ENCODE results near the gene CD40LG.
A peak's percentile ranks its signal among the peaks of the same experiment; 100 is the strongest.

CD40LG gene

DNA sequence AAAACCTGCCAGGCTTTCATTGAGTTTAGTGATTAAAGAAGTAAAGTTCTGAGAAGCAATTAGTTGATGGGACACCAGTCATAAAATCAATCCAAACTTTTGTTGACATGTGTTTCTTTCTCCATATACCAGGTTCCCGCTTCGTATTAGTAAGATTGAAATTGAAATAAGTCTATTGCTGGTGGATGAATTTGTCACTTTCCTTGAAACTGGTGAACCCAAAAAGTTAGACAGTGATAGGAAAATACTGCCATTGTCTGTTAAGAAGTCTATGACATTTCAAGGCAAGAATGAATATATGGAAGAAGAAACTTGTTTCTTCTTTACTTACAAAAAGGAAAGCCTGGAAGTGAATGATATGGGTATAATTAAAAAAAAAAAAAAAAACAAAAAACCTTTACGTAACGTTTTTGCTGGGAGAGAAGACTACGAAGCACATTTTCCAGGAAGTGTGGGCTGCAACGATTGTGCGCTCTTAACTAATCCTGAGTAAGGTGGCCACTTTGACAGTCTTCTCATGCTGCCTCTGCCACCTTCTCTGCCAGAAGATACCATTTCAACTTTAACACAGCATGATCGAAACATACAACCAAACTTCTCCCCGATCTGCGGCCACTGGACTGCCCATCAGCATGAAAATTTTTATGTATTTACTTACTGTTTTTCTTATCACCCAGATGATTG, at the start of gene CD40LG:
Gene CD40LG, plus strand, starts transcription at position 482 of the 684 bp plus-strand sequence. Its CDS starts 91 bp downstream, at position 573.
- DNase-seq (ENCODE audit: low read depth), result no peak

DNA sequence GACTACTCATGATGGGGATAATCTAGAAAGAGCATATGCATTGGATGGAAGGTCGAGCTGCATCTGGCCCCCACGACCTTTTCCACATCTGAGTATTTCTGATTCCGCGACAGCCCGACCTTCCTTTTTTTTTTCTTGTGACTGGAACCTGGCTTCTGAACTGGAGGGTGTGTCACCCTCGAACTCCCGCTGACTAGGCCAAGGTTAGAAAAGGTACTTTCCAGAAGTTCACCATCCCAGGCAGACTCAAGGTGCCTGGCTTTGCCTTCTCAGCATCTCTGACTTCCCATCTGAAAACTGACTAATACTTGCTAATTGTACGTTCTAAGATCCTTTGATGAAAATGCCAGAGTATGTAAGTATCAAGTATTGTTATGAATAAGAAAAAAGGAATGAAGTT, 49.3 kb upstream of the CD40LG start:
- no peak for DNase-seq (ENCODE audit: low read depth)

DNA sequence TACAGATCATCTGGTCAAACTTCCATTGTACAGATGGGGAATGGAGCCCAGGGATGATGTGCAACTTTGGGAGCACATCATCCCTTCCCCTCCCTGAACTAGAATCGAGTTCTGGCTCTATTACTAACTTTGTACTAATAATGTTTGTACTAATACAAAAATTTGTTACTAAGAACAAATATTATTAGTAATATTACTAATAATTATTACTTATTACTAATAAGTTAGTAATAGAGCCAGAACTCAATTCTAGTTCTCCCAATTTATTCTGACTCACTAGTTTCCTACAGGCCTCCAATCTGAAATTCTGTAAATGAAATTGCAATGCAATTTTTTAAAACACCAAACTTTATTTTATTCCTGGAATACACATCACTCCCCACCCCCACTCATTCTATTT, 47.9 kb upstream of the CD40LG start:
- DNase-seq (ENCODE audit: low read depth), result no peak

DNA sequence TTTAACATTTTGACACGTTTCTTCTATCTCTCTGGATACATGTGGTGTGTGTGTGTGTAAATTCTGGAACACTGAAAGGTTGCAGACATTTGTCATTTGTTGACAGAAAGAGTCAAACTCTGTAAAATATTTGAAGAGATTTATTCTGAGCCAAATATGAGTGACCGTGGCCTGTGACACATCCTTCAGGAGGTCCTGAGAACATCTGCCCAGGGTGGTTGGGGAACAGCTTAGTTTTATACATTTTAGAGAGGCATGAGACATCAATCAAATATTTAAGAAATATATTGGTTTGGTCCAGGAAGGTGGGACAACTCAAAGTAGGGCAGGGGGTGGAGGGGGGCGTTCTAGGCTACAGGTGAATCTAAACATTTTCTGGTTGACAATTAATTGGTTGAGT, 40.7 kb upstream of the CD40LG start:
- no peak for DNase-seq (ENCODE audit: low read depth)

DNA sequence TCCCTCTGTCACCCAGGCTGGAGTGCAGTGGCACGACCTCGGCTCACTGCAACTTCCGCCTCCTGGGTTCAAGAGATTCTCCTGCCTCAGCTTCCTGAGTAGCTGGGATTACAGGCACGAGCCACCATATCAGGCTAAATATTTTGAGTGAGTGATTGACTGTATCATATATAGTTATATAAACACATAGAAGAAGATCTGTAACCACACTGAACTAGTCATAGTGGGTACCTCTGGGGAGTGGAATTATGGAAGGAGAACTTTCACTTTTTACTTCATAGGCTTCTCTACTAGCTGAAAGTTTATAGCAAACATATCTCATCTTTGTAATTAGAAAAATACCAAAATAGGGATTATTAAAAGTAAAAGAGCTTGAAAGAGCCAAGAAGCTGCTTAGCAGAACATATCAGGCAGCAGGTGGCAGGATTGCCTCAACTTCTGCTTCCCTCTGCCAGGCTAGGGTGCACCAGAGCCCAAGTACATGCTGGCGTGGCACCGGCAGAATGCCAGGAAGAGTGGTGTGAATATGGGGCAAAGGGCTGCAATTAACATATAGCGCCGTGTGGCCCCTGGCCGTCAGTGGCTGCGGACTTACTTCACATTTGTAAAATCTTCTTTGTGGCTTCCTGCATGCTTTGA, 39.5 kb upstream of the CD40LG start:
- peak; percentile 9 for DNase-seq (ENCODE audit: low read depth)

DNA sequence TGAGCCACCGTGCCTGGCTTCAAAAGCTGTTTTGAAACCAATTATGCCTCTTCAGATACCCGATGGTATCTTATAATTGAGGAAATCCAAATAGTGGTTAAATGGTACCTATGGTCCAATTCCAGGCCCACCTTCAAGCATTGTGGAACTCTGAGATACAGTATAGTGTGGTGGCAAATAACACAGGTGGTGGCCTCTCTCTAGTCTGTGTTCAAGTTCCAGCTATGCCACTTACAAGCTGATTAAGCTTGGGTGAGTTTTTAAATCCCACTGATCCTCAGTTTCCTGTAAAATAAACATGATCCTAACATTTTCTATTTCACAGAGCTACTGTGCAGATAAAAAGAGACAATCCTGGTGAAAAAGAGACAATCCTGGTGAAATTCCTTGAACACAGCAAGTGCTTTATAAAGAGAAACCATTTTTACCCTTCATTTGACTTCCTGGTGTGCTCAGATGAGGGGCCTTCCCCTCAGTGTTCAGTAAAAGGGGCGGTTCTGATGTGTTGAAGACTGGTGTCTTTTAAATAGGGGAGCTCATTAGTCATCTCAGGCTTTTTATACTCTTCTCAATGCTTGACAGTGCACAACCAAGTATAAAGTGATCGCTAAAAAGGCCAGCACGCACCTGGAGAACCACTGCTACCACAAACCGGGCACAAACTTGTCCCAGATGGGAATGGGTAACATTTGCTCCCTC, 30.8 kb upstream of the CD40LG start:
- no peak for DNase-seq (ENCODE audit: low read depth)

DNA sequence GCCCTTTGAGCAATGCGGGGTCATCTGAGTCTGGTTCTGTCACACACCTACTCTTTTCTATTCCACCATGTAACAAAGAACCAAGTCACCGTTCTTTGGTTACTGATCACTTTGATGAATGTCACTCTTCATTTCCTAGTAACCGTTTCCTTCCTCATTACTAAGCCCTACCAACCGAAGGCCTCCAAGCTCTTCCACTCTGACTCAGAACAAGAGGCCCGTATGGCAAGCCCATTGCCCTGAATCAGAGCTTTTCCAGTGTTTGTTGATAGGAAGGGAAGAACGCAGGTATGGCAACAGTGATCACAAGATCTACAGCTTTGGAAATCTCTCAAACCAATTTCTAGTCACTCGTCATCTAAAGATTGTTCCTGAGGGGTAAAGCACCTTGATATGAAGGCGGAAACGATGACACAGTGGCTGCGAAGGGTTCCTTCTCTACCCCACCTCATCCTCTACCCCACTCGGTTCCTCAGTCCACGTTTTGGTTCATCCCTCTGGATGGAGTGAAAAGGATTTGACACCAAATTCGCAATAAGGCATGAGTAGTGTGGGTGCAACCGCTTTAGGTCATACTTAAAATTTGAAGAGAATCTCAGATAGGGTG, 28.0 kb upstream of the CD40LG start:
- DNase-seq (ENCODE audit: low read depth), result no peak

DNA sequence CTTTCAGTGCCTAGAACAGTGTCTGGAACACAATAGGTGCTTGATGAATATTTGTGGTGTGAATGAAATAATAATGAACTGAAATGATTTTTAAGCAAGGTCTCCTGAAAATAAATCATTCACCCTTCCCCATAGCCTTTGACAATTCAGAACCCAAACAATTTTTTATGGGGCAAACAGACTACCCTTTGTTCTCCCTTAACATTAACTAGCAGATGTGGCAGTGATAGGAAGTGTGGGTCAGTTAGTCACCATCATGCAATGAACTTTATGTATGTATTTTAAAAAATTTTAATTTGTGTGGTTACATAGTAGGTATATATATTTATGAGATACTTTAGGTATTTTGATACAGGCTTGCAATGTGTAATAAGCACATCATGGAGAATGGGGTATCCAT, 27.2 kb upstream of the CD40LG start:
- no peak for DNase-seq (ENCODE audit: low read depth)

DNA sequence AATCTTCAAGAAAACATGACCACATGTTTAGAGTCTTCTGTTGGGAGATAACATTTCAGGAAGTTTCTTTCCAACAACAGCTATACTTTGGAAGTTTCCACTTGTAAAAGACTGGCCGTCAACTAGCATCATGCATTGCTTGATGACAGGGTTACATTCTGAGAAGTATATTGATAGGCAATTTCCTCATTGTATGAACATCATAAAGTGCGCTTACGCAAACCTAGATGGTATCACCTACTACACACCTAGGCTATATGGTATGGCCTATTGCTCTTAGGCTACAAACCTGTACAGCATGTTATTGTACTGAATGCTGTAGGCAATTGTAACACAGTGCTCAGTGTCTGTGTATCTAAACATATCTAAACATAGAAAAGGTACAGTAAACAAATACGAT, 25.4 kb upstream of the CD40LG start:
- DNase-seq (ENCODE audit: low read depth), result no peak

DNA sequence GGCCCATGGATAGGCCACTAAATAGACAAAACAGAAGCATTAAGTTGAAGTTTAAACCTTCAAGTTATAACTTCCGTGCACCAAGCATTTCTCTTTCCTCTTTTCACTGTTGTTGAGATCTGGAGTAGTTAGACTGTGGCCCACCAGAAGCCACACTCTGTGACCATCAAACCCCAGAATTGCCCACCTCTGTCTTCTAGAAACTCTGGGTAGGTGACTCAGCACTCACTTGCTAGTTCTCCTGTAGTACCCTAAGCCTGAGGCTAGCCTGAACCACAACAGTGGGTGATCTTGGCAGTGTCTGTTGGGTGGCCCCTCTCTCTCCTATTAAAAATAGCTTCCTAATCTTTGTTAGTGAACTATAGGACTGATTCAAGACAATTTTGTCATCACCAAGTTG, 24.6 kb upstream of the CD40LG start:
- DNase-seq (ENCODE audit: low read depth), result no peak

DNA sequence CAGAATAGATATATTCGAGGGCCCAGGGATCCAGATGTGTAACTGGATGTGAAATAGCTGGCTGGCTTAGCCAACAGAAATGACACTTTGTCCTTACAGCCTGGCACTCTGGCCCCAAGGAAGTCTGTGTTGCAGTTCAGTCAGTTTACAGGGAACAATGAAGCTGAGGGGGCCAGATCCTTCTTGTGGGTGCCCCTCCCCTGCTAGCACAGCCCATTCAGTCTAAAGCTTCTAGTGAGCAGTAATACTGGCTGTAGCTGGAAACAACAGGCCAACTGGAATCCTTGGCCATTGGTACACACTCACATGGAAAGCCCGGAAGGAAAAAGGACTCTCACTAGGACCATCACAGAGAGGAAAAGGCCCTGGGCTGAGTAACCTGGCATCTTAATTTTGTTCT, 22.7 kb upstream of the CD40LG start:
- no peak for DNase-seq (ENCODE audit: low read depth)

DNA sequence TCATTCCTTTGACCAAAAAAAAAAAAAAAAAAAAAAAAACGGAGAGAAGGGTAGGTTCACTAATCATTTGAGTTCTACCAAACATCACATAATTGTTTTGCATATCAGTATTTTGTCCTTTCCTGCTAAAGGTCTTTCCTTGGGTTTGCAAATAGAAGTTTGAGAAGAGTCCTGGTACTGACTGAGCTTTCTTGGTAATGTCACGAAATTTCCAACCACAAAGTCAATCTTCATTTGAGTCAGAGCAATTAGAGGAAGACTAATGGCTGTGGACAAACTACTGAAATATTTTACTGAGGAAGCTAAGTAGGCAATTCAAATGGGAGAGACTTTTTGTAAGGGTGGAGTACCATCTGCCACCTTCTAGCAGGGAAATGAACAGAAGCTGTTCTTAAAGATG, 21.7 kb upstream of the CD40LG start:
- no peak for DNase-seq (ENCODE audit: low read depth)

DNA sequence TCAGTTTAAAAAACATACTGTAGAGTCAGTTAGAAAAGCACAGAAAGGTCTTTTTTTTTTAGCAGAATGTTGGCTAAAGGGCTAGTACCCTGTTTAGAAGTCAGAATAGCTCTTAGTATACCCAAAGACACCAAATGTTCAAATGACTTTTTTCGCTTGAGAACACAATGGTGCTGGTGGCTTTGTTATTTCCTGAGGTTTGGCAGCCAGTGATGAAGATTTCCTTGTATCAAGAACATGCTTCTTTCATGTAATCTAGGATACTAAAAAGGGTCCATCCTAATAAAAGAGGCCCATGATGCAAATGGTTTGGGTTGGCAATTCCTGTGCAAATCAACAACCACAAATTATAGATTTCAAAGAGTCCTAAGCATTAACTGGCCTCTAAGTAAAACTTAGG, 21.1 kb upstream of the CD40LG start:
- DNase-seq (ENCODE audit: low read depth), result no peak

DNA sequence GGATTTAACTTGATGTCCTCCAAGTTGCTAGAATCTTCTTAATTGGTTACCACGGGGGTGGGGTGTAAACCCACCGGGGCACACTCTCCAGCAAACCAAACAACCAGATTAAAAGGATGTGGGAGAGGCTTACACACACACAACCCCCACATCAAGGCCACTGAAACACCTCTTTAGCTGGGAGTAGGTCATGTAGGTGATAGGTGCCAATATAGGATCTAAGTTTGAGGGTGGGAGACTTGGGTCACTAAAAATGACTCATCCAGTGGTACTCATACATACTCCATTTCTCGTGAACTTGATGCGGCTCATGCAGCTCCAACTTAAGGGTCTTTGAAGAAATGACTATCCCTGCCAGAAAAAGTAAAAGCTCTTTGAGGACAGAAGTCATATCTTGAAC, 20.5 kb upstream of the CD40LG start:
- DNase-seq (ENCODE audit: low read depth), result no peak

DNA sequence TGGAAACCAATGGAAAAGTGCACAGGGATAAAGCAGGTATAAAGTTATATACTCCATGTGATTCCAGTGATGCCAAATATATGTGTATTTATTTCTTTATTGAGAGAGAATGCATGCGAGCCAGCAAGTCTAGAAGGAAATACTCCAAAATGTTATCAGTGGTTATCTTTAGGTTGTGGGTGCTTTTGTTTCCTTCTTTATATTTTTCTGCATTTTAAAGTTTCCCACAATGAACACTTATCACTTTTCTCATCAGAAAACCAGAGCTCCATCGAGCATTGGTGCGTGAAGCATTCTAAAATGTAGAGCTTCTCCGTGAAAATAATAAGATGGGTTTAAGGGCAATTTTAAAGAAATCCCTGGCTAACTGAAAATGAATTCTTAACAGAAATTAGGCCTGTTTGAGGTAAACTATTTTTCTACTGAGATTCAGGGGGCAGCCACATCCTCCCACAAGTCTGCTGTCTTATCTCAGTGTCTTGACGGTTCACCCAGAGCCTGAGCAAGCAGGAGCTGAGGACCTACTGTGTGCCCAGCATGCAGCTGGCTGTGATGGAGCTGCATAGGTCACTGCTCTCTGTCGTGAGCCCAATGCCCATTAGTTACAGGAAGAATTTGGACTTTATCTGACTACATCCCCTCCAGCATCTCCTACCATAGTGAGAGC, 18.7 kb upstream of the CD40LG start:
- DNase-seq (ENCODE audit: low read depth), result no peak

DNA sequence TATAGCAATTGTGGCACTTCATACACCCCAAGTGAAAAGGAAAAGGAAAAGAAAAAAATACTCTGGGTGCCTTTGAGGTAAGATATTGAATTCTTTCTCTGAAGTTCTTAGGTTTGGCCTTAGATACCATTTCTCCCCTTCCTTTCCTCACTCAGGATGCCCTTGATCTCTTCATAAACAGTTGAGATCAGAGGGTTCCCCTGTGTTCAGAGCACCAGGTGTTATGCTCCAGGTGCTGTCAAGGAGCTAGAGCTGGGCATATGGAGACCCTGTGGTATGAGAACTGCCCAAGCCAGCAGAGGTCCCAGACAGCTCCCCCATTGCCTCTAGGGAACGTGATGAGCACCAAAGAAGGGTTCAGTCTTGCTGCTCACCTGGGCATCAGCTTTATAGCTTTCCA, 17.1 kb upstream of the CD40LG start:
- no peak for DNase-seq (ENCODE audit: low read depth)

DNA sequence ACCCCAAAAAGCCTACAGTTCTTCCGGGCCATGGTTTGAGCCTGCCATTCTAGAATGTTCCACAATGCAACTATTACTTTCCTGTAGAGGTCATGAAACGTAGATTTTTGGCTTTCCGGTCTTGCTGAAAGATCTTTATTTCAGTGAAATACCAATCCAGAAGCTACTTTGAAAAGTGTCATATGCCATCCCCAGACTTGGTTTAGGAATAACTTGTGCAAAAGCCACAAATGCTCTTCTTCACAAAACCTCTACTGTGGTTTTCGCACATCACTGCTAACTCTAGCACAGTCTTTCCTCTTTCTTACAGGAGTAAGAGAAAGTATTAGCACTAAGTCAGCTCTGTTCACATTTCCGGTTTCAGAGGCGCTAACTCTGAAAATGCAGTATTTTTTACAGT, 12.7 kb upstream of the CD40LG start:
- DNase-seq (ENCODE audit: low read depth), result no peak

DNA sequence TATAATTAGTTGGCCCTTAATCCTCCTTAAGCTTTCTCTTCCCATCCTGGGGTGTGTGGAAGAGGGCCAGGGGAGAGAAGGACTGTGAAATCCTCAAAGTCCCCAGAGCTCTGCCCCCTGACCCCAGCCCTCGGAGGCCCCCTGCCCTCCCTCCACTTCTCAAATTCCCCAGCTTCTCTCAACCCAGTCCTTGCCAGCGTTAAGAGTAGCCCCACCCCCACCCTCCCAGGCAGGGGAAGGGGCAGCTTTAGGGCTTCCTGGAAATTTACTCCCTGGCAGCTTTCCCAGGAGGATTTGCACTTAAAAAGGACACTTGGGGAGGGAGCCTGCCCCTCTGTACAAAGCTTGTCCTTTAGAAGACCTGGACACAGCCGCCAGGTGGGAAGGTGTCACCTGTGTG, 11.8 kb upstream of the CD40LG start:
- no peak for DNase-seq (ENCODE audit: low read depth)

DNA sequence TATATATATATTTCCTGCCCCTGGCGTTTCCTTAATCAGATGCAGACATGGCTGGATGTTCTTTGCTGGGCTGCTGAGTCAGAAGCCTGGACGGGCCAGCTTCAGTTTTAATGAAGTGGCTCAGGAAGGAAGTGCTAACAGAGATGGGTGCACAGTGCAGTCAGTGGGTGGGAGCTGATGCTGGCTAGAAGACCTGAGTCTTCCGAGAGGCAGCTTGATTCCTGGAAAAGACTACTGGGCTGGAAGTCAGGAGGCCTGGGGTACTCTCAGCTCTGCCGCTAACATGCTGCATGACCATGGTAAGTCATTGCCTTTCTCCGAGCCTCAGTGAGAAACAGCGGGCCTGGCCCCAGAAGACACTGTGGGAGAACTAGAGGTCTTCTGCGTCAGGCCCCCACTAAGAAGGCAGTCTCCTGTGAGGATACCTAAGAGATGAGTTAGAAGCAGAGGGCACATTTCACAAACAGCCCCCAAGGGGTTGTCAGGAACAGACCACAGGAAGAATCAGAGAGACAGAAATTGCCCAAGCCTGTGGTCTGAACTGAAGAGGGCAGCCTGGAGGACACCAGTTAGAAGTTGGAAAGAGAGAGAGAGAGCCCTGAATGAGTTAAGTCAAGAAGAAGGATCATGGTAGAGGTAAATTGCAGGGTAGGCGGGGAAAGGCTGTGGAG, 8.3 kb upstream of the CD40LG start:
- DNase-seq (ENCODE audit: low read depth), result no peak

DNA sequence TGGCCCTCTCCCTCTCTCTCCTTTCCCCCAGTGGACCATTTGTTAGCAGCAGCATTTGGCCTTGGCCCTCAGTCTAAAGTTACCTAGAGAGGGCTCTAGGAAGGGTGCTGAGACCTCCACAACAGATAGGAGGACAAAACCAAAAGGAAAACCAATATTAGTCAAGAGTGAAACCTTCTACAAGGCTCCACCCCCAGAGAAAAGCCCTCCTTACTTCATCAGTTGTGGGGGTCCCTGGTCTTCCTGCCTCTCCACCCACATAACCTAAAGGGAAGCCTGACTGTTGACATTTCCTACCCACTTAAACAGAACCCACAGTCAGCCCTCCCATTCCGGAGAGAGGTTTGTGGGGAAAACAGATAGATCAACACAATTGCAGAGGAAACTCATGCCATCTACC, 4.7 kb upstream of the CD40LG start:
- no peak for DNase-seq (ENCODE audit: low read depth)

DNA sequence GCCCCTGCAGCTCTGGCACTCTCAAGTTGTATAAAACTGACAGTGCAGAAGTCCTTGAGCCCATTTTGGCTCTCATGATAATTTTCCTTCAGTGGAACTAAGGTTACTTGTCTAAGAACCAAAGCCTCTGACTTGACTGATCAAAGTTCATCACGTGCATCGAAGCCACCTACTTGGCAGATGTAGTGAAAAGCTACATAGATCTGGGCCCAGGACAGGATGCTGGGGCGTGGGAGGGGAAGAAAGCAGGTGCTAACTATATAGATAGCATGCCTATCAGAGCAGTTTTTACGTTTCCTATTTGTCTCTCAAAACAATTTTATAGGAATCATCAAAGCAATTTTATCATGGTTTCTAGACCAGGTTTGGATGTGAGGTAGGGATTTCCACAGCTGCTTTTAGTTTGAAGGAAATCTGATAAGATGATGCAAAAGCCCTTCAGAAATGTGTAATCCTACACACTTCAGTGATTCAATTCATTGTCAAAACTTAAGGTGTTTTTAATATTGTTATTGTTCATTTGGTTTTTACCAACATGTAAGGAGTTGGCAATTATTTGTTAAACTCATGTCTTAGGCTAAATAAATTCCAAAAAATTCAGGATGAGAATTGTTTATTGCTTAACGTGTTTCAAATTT, 1.2 kb upstream of the CD40LG start:
- DNase-seq (ENCODE audit: low read depth), result no peak

DNA sequence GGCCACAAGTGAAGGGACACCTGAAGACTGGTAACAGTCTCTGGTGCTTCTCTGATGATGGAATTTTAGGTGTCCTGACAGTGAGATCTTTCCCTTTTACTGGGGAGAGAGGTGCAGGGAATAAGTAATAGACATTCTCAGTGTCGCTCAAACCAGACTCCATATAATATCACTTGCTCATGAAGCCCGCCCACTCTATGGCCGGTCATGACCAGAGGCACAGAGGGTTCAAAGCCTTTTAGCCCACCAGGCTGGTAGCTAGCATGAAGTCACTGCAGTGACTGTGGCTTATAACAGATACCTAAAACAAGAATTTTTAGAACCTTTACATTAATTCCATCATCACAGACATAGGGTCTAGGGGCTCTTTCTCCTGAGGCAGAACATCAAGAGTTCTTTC, 2.9 kb downstream of the CD40LG start:
- DNase-seq (ENCODE audit: low read depth), result no peak

All from fibroblast of the conjunctiva (primary cell).